BJ (cell line): ENCODE results near the gene STK24. TPM values are rescaled to one million over a fixed set of nuclear protein-coding genes. Genes with fewer than 3 reads are reported as not detected.

ENCODE experiments used
- CTCF ChIA-PET: fragments of 350-600 bp; formaldehyde crosslinking; extraction: SDS; loops from one replicate; lab custom pipeline; 2021; ENCODE audit warnings: antibody characterized with exemption, inconsistent platforms; lab: Yijun Ruan, JAX
- POLR2A ChIA-PET: fragments of 300-600 bp; sonication (Branson Sonifier 250); formaldehyde crosslinking; extraction: SDS; loops from one replicate; lab custom pipeline; 2021; ENCODE audit warnings: antibody characterized with exemption; lab: Charles Lee
- DNase-seq: peaks from one replicate; pipeline ENCODE4 v3.0.0-alpha.2; 2011; ENCODE audit warnings: low read depth
- H3K27me3 ChIP-seq: 2 replicates; pipeline ENCODE4 v1.6.0; 2011; ENCODE audit warnings: low read length; ENCODE audit not compliant: control insufficient read depth, insufficient read depth
- H3K36me3 ChIP-seq: 2 replicates; pipeline ENCODE4 v1.5.1; 2011; ENCODE audit warnings: low read length; ENCODE audit not compliant: control insufficient read depth, insufficient read depth
- H3K4me3 ChIP-seq: 2 replicates; pipeline ENCODE4 v1.5.1; 2011; ENCODE audit warnings: low read depth, mild to moderate bottlenecking, control low read depth, low read length
- polyA plus RNA-seq: library from polyadenylated mRNA; depleted of rRNA; stranded (reverse); fragments of >200 nt; gene quantifications from 2 replicates; pipeline ENCODE4 v1.2.3, GENCODE V29; 2011
- TF ChIP-seq, protein P1 (sequence below): IDR thresholded peaks from 2 replicates; pipeline ENCODE4 v1.5.1; 2011; ENCODE audit warnings: low read depth, mild to moderate bottlenecking, control low read depth, inconsistent platforms, low read length, moderate library complexity; ENCODE audit not compliant: insufficient read depth

Gene STK24
- polyA plus RNA-seq, 1 experiment = 32.8 TPM

DNA sequence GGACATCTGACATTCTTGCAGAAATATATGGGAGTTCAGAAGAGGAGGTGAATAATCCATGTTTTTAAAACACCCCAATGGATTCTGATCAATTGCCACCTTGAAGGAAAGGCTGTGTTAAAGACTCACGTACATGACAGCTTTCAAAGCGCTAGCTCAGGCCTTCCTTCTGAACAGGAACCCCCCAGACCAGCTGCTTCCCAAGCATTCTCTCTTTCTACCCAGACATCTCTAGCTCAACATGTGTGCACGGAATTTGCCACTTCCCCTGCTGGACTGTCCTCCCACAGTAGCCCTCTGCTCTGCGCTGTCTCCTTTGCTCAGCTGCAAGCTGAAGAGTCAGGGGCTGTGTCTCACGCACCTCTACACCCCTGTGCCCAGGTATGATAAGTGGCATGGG is 54.5 kb downstream of the STK24 start:
- Histone ChIP-seq H3K27me3 (no peaks in the 10 kb centered on the region), H3K36me3 (no peaks in the 10 kb centered on the region; the same call in 1 of the 2 replicates), H3K4me3 (no peak overlapping the region)
- DNase-seq = no peak
- ChIA-PET CTCF (interaction anchor here (0.7 kb wide), 1 partner anchor 131 kb away, joined by 3 read pairs; no protein-coding TSS in a partner anchor), POLR2A (interaction anchor here (0.5 kb wide), 1 partner anchor 18 kb away, joined by 4 read pairs; no protein-coding TSS in a partner anchor)
- TF ChIP-seq, protein P1, sequence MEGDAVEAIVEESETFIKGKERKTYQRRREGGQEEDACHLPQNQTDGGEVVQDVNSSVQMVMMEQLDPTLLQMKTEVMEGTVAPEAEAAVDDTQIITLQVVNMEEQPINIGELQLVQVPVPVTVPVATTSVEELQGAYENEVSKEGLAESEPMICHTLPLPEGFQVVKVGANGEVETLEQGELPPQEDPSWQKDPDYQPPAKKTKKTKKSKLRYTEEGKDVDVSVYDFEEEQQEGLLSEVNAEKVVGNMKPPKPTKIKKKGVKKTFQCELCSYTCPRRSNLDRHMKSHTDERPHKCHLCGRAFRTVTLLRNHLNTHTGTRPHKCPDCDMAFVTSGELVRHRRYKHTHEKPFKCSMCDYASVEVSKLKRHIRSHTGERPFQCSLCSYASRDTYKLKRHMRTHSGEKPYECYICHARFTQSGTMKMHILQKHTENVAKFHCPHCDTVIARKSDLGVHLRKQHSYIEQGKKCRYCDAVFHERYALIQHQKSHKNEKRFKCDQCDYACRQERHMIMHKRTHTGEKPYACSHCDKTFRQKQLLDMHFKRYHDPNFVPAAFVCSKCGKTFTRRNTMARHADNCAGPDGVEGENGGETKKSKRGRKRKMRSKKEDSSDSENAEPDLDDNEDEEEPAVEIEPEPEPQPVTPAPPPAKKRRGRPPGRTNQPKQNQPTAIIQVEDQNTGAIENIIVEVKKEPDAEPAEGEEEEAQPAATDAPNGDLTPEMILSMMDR = no peak

DNA sequence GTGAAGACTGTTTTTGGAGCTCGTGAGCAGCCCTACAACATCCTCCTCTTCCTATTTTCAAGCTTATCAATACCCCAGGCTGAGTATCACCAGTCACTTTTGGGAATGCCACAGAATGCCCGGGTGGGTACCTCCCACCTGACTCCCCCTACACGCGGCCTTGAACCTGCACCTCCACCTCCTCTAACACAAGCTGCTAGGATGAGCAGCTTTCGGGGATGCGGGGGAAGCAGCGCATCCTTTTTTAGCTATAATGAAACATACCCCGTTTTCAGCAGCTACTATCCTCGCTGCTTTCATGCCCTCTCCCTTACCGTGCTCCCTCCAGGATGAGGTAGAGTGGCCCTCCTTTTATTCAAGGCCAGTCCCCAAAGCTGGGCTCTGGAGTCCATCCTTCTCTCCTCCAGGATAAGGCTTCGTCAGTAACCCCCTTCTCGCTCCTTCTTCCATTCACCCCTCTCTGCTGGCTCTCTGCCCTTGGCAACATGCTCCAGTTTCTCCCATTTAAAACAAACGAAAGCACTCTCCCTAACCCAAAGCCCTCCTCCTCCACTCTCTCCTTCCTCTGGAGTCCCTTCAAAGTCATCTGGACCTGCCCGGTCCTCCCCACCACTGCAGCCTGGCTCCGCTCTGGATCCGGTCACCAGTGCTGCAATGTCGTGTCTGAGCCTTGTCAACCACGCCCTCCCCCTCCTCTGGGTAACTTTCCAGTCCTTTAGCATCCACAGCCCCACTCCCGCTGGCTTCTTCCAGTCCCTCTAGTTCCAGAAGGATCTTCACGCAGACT is 55.3 kb downstream of the STK24 start:
- CTCF ChIA-PET = interaction anchor here (0.7 to 1.3 kb wide), 2 partner anchors 21 to 132 kb away, joined by 3 read pairs; no protein-coding TSS in a partner anchor
- Histone ChIP-seq H3K4me3 (no peak overlapping the region), H3K36me3 (no peaks in the 10 kb centered on the region; the same call in 1 of the 2 replicates), H3K27me3 (no peaks in the 10 kb centered on the region)
- TF ChIP-seq, protein P1 = no peak
- no peak for DNase-seq
- POLR2A ChIA-PET = interaction anchor here (0.7 kb wide), 1 partner anchor 228 kb away, joined by 4 read pairs; no protein-coding TSS in a partner anchor

DNA sequence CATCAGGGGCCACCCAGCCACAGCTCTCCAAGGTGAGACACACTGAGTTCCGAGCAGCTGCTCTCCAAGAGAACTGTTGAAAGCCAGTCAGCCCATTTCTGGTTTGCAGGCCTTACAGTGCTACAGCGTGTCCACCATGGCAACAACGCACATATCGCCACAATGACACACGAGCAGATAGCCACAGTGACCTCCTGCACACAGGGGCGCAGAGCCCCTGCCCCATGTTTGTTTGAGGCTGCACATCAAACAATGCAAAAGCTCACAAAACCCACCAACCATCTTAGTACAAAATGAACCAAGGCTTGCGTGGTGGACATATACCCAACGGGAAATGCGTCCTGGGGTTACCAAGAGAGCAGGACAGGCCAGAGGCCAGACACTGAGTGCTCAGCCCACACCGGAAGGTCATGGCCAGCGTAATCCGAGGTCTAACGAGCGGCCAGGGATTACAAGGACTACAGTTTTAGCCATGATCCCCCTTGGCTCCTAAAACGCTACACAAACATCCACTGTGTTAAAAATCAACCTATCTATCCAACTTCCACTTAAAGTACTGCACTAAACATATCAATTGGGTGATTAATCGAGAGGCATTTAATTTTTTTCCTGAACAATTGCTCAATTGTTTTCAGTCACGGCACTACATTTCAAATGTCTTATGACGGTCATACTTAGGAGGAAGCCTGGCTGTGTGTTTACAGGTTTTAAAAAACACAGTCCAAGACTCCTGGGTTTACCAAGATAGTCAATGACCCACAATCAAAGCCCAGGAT is 56.0 kb downstream of the STK24 start:
- POLR2A ChIA-PET = interaction anchor here (0.6 to 0.7 kb wide), 2 partner anchors 10 to 229 kb away, joined by 3 to 4 read pairs; no protein-coding TSS in a partner anchor
- no peaks in the 10 kb centered on the region; the same call in 1 of the 2 replicates for H3K36me3 ChIP-seq
- TF ChIP-seq, protein P1 = no peak
- H3K27me3 ChIP-seq = no peaks in the 10 kb centered on the region
- CTCF ChIA-PET = interaction anchor here (1.1 to 1.3 kb wide), 2 partner anchors 22 to 52 kb away, joined by 3 read pairs; no protein-coding TSS in a partner anchor
- no peak overlapping the region for H3K4me3 ChIP-seq
- DNase-seq = no peak

- TF ChIP-seq, protein P1 = no peak
Observed at GRCh38 chr13:98519976-98520375, 56.9 kb downstream of the STK24 start.

More at GRCh38 chr13:98519976-98520375, 56.9 kb downstream of the STK24 start:
- ChIA-PET CTCF (interaction anchor here (1.0 to 1.9 kb wide), 7 partner anchors 9 to 75 kb away, joined by 3 to 5 read pairs (median 3); no protein-coding TSS in a partner anchor), POLR2A (no interaction called here)
- Histone ChIP-seq H3K27me3 (no peaks in the 10 kb centered on the region), H3K4me3 (no peak overlapping the region), H3K36me3 (no peaks in the 10 kb centered on the region; the same call in 1 of the 2 replicates)
- no peak for DNase-seq
